Activated CD8-positive, alpha-beta memory T cell treated with anti-CD3 and anti-CD28 coated beads, Interleukin-2, amount 10 ng/mL, durations not matched to agents 7 days and 5 days (primary cell): ENCODE results near the gene TRAK2. TPM values are rescaled to one million over a fixed set of nuclear protein-coding genes. Genes with fewer than 3 reads are reported as not detected.

Source experiments
- ATAC-seq: fragments of 150-1000 bp; cut with Tn5 transposase; one replicate; pipeline ENCODE4 v1.10.0; 2021; ENCODE audit warnings: moderate library complexity
- CTCF ChIA-PET: fragments of 350-600 bp; sonication (Branson Sonifier 250); formaldehyde crosslinking; loops from one replicate; lab custom pipeline; 2021; ENCODE audit warnings: antibody characterized with exemption; lab: Charles Lee
- DNase-seq: peaks from one replicate; pipeline ENCODE4 v3.0.0-alpha.2; 2020
- H3K27ac Mint-ChIP-seq: one replicate; pipeline ENCODE4 v1.8.0; 2021; ENCODE audit warnings: mild to moderate bottlenecking, mixed read lengths
- H3K27me3 Mint-ChIP-seq: one replicate; pipeline ENCODE4 v1.8.0; 2021; ENCODE audit warnings: mixed read lengths
- H3K36me3 Mint-ChIP-seq: one replicate; pipeline ENCODE4 v1.8.0; 2021; ENCODE audit warnings: mild to moderate bottlenecking, mixed read lengths
- H3K4me1 Mint-ChIP-seq: one replicate; pipeline ENCODE4 v1.8.0; 2021; ENCODE audit warnings: mixed read lengths
- H3K4me3 Mint-ChIP-seq: one replicate; pipeline ENCODE4 v1.8.0; 2021; ENCODE audit warnings: mild to moderate bottlenecking, moderate library complexity, mixed read lengths
- H3K9me3 Mint-ChIP-seq: one replicate; pipeline ENCODE4 v1.8.0; 2022; ENCODE audit warnings: low read depth, mixed read lengths
- total RNA-seq, 2 experiments: library from RNA; stranded (reverse); gene quantifications; one replicate each; pipeline ENCODE4 v1.2.3, GENCODE V29; 2021

The TRAK2 gene
- total RNA-seq, 2 experiments from 2014 or later: 39.8 to 42.7 TPM

DNA sequence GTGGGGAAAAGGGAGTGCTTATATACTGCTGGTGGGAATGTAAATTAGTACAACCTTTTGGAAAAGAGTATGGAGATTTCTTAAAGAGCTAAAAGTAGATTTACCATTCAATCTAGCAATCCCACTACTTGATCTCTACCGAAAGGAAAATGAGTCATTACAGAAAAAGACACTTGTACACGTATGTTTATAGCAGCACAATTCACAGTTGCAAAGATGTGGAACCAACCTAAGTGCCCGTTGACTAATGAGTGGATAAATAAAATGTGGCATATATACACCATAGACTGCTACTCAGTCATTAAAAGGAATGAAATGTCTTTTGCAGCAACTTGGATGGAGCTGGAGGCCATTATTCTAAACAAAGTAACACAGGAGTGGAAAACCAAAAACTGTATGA, 123.6 kb downstream of the TRAK2 start:
- Mint-ChIP-seq H3K27ac (no peak overlapping the region), H3K27me3 (no peaks in the 10 kb centered on the region), H3K36me3 (peaks cover 31% of the 10 kb centered on the region), H3K4me3 (no peak overlapping the region), H3K9me3 (peaks cover 19% of the 10 kb centered on the region), H3K4me1 (peaks cover 4% of the 10 kb centered on the region)
- DNase-seq (no peak), ATAC-seq (no peak)
- CTCF ChIA-PET: interaction anchor here (1.4 kb wide), 1 partner anchor 29 kb away, joined by 4 read pairs; no protein-coding TSS in a partner anchor

Other genes with a start within 250 kb of the TRAK2 start
- gene CASP8, start 190.9 kb downstream of the TRAK2 start, total RNA-seq: 10 to 100 TPM; 77.3 to 90.0 TPM
- gene FLACC1, start 94.1 kb downstream of the TRAK2 start, total RNA-seq: 1 to 10 TPM in 1 of 2 experiments, under 1 TPM in 1; 0.98 to 1.3 TPM
- gene STRADB, start 282 bp upstream of the TRAK2 start, total RNA-seq: 10 to 100 TPM; 17.0 to 19.2 TPM
- gene TMEM237, start 192.0 kb upstream of the TRAK2 start, total RNA-seq: 10 to 100 TPM; 19.6 to 21.6 TPM
- gene MPP4, start 247.2 kb upstream of the TRAK2 start, total RNA-seq: not detected